Measurements from ENCODE around the gene PKNOX2.

Gene PKNOX2

GRCh38 chr11:125314276-125315078, 149.9 kb downstream of the PKNOX2 start:
- no peak overlapping the region for H3K4me3 ChIP-seq (ENCODE audit: control insufficient read depth, low read depth, low read length)
- TF ChIP-seq, protein P1, sequence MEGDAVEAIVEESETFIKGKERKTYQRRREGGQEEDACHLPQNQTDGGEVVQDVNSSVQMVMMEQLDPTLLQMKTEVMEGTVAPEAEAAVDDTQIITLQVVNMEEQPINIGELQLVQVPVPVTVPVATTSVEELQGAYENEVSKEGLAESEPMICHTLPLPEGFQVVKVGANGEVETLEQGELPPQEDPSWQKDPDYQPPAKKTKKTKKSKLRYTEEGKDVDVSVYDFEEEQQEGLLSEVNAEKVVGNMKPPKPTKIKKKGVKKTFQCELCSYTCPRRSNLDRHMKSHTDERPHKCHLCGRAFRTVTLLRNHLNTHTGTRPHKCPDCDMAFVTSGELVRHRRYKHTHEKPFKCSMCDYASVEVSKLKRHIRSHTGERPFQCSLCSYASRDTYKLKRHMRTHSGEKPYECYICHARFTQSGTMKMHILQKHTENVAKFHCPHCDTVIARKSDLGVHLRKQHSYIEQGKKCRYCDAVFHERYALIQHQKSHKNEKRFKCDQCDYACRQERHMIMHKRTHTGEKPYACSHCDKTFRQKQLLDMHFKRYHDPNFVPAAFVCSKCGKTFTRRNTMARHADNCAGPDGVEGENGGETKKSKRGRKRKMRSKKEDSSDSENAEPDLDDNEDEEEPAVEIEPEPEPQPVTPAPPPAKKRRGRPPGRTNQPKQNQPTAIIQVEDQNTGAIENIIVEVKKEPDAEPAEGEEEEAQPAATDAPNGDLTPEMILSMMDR (IDR thresholded peaks at IDR 0.05; ENCODE audit: control insufficient read depth, insufficient read depth, low read depth, low read length, missing control alignments) = no peak
- DNase-seq (ENCODE audit: low read depth) = no peak

DNA sequence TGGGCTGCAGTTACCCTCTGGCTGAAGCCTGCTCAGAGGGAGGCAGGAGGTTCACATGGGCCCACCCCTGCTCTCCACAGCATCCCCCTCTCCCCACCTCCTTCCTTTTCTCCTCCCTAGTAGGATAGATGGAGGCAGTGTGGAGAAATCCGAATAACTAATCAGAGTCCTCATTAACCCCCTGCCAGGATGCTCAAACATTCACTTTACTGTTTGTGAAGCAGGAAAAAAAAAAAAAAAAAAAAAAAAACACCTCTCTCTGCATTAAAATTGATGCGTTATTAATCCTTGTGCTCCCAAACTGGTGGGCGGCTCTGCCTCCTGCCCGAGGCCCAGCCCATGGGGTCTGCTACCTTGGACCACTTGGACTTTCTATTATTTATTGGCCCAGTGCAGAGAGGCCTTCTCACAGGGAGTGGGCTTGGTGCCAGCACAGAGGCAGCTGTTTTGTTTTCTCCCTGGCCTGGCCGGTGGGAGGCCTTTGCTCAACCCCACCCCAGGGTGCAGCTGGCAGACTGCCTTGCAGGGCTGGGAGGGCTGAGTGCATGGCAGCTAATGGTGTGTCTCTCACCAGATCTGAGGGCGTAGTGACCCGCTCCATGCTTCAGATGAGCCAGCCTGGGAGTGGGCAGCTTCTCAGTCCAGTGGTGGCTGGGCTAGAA, 150.7 kb downstream of the PKNOX2 start:
- DNase-seq (ENCODE audit: low read depth) = no peak
- no peak overlapping the region for H3K4me3 ChIP-seq (ENCODE audit: control insufficient read depth, low read depth, low read length)
- TF ChIP-seq, protein P1 (IDR thresholded peaks at IDR 0.05; ENCODE audit: control insufficient read depth, insufficient read depth, low read depth, low read length, missing control alignments) = no peak

DNA sequence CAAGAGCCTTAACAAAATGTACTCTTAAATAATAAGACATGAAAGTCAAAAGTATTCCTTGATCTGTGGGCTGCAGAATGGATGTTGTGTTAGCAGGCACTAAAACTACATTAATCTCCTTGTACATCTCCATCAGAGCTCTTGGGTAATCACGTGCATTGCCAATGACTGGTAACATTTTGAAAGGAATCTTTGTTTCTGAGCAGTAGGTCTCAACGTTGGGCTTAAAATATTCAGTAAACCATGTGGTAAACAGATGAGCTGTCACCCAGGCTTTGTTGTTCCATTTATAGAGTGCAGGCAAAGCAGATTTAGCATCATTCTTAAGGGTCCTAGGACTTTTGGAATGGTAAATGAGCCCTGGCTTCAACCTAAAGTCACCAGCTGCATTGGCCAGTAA, 152.9 kb downstream of the PKNOX2 start:
- no peak for DNase-seq (ENCODE audit: low read depth)
- TF ChIP-seq, protein P1 (IDR thresholded peaks at IDR 0.05; ENCODE audit: control insufficient read depth, insufficient read depth, low read depth, low read length, missing control alignments) = no peak
- H3K4me3 ChIP-seq (ENCODE audit: control insufficient read depth, low read depth, low read length) = no peak overlapping the region

DNA sequence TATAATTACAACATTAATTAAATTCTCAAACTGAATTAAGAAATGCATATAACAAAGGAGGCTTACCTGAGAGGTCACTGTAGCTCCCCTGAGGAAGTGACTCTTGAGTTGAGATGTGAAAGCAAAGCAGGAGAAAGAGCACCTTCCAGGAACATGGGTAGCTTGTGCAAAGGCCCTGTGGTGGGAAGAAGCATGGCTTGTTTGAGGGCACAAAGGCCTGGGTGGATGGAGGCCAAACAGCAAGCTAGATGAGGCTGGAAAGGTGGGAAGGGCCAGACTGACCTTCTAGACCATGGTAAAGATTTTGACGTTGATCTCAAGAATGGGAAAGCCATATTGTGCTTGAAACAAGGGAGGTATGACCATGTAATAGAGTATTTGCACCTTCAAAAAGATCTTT, 155.1 kb downstream of the PKNOX2 start:
- DNase-seq (ENCODE audit: low read depth) = no peak
- TF ChIP-seq, protein P1 (IDR thresholded peaks at IDR 0.05; ENCODE audit: control insufficient read depth, insufficient read depth, low read depth, low read length, missing control alignments) = no peak
- no peak overlapping the region for H3K4me3 ChIP-seq (ENCODE audit: control insufficient read depth, low read depth, low read length)

- TF ChIP-seq, protein P1 (IDR thresholded peaks at IDR 0.05; ENCODE audit: control insufficient read depth, insufficient read depth, low read depth, low read length, missing control alignments) = no peak
Measured at GRCh38 chr11:125320347-125321076, 156.0 kb downstream of the PKNOX2 start.

DNA sequence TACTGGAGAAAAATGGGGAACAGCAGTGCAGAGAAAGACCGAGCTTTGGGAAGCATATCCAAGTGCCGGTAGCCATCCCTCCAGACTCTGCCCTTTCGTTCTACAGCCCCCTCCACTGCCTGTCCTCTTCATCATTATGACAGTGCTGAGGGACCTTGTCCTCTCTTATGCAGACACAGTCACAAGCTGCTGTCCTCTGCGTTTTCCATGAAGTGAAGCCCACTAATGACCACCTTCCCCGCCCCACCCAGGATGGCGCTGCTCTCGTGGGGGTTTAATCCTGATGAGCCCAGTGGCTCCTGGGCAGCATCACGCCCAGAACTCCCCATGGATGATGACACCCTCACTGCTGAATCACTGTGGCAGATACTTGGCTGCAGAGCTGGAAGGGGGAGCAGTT, 157.7 kb downstream of the PKNOX2 start:
- DNase-seq (ENCODE audit: low read depth) = no peak
- TF ChIP-seq, protein P1 (IDR thresholded peaks at IDR 0.05; ENCODE audit: control insufficient read depth, insufficient read depth, low read depth, low read length, missing control alignments) = no peak
- no peak overlapping the region for H3K4me3 ChIP-seq (ENCODE audit: control insufficient read depth, low read depth, low read length)

More at GRCh38 chr11:125320347-125321076, 156.0 kb downstream of the PKNOX2 start:
- DNase-seq (ENCODE audit: low read depth) = no peak
- no peak overlapping the region for H3K4me3 ChIP-seq (ENCODE audit: control insufficient read depth, low read depth, low read length)
